Vagina (tissue), 2 donors: ENCODE results near the gene TRIM59. TPM values are rescaled to one million over a fixed set of nuclear protein-coding genes. Genes with fewer than 3 reads are reported as not detected.

Experiments
- DNase-seq, 2 donors: peaks; one replicate each; pipeline ENCODE4 v3.0.0-alpha.2; 2017; ENCODE audit errors: extremely low spot score in 2 of 2
- H3K27ac ChIP-seq: fragments of 200-600 bp; sonication (generic); one replicate; pipeline ENCODE4 v1.5.1; 2019
- H3K27me3 ChIP-seq: fragments of 200-600 bp; sonication (generic); one replicate; pipeline ENCODE4 v1.5.1; 2019
- H3K36me3 ChIP-seq, 2 donors: fragments of 200-600 bp; sonication (generic); one replicate each; pipeline ENCODE4 v1.5.1; 2017 to 2019
- H3K4me1 ChIP-seq: fragments of 200-600 bp; sonication (generic); one replicate; pipeline ENCODE4 v1.5.1; 2019
- H3K4me3 ChIP-seq, 2 donors: fragments of 200-600 bp; sonication (generic); 1 replicate in 1 of 2; 2 replicates in 1 of 2; pipeline ENCODE4 v1.5.1; 2016 to 2019
- H3K9me3 ChIP-seq: fragments of 200-600 bp; sonication (generic); one replicate; pipeline ENCODE4 v1.5.1; 2019
- CTCF ChIP-seq, 3 experiments: fragments of 450-650 bp in 2 of 3; fragments of 200-600 bp in 1 of 3; sonication (generic) in 1 of 3; IDR thresholded peaks; one replicate each; pipeline ENCODE4 v1.5.1; 2017 to 2019; ENCODE audit warnings: antibody characterized with exemption in 3 of 3, mild to moderate bottlenecking in 2 of 3, moderate library complexity in 2 of 3
- POLR2A ChIP-seq, 2 donors: fragments of 450-650 bp; IDR thresholded peaks; one replicate each; pipeline ENCODE4 v1.6.1; 2017; ENCODE audit warnings: antibody characterized with exemption in 2 of 2, mild to moderate bottlenecking in 2 of 2, moderate library complexity in 2 of 2
- POLR2AphosphoS5 ChIP-seq, 2 donors: sonication (generic); formaldehyde crosslinking; IDR thresholded peaks; one replicate each; pipeline ENCODE4 v1.9.0; 2017; ENCODE audit warnings: antibody characterized with exemption in 2 of 2, mild to moderate bottlenecking in 2 of 2, low read depth in 1 of 2; ENCODE audit not compliant: insufficient read depth in 1 of 2
- intact Hi-C: fragments of 100-400 bp; cut with DNase I; formaldehyde crosslinking; loops from one replicate; pipeline ENCODE4 v1.15.1; 2023
- total RNA-seq: library from RNA; depleted of rRNA; stranded (reverse); fragments of >200 nt; gene quantifications from one replicate; pipeline ENCODE4 v1.2.3, GENCODE V29; 2016

The TRIM59 gene, protein sequence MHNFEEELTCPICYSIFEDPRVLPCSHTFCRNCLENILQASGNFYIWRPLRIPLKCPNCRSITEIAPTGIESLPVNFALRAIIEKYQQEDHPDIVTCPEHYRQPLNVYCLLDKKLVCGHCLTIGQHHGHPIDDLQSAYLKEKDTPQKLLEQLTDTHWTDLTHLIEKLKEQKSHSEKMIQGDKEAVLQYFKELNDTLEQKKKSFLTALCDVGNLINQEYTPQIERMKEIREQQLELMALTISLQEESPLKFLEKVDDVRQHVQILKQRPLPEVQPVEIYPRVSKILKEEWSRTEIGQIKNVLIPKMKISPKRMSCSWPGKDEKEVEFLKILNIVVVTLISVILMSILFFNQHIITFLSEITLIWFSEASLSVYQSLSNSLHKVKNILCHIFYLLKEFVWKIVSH
- 6.1 TPM for total RNA-seq

DNA sequence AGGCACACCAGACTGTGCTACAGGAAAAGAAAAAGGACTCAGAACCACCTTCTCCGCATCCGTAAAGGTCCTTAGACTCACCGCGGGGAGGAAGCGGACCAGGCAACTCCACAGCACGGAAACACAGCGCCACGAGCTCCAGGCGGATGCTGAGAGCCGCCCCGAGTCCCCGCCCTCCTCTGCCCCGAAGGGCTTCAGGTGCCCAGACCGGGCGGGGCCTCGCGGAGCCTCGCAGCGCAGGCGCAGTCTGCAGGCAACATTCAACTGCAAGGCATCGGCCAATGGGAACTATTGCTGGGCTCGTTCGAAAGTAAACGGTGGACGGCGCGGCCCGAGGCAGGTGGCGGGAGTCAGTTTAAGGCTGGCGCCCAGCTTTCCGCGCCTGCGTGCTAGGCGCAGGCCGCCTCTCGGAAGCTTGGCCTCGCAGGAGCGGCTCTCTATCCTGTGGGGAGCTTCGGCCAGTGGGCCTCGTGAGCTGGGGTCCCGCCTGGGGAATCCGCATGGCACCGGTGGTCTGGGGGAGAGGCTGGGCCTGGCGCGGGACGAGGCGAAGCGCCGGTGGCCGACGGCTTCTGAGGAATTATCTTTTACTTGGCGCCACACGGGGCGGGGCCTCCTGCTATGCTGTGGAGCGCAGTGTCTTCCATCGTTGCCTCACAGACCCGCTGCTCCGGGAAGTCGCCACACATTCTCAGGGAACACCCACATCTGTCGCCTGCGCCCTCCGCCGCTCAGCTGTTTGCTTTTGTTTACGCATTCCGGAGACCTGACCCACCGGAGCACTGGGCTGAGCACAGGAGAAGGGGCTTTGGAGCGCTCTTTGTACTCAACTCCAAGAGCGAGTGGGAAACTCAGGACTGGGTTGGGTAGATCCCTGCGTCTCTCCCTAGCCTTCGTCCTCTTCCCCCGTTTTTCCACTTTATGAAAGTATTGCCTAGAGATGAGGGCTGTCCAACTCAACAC, at the start of gene TRIM59:
Gene TRIM59 (minus strand): TSS at position 151 of the 963 bp plus-strand sequence. CDS start 10,603 bp downstream, outside the sequence.
- intact Hi-C loops = no loop called here
- Histone ChIP-seq H3K27ac (peak within 1 kb of the TSS; percentile 51), H3K36me3 (no peaks in the 10 kb centered on the region), H3K4me1 (peaks cover 14% of the 10 kb centered on the region), H3K27me3 (no peaks in the 10 kb centered on the region), H3K4me3 (peak within 1 kb of the TSS; percentile 50 to 53), H3K9me3 (no peaks in the 10 kb centered on the region)
- no peak for TF ChIP-seq POLR2A (IDR thresholded peaks at IDR 0.05)
- no peak for TF ChIP-seq CTCF (IDR thresholded peaks at IDR 0.05)
- TF ChIP-seq POLR2AphosphoS5 (IDR thresholded peaks at IDR 0.05; ENCODE audit: insufficient read depth in 1 of 2, low read depth in 1 of 2) = peak; percentile 57 to 73
- no peak for DNase-seq

GRCh38 chr3:160498202-160498601, 48.6 kb upstream of the TRIM59 start:
- Histone ChIP-seq H3K27ac (no peak overlapping the region), H3K9me3 (no peaks in the 10 kb centered on the region), H3K36me3 (peaks cover 0 to 15% of the 10 kb centered on the region in 2 donors), H3K4me1 (no peaks in the 10 kb centered on the region), H3K4me3 (no peak overlapping the region), H3K27me3 (no peaks in the 10 kb centered on the region)
- TF ChIP-seq POLR2AphosphoS5 (IDR thresholded peaks at IDR 0.05; ENCODE audit: insufficient read depth in 1 of 2, low read depth in 1 of 2) (no peak), CTCF (IDR thresholded peaks at IDR 0.05) (no peak), POLR2A (IDR thresholded peaks at IDR 0.05) (no peak)
- no peak for DNase-seq
- intact Hi-C loops = no loop called here

- intact Hi-C loops = no loop called here
- DNase-seq = no peak
- H3K27me3 ChIP-seq = no peaks in the 10 kb centered on the region
- H3K27ac ChIP-seq = no peak overlapping the region
- TF ChIP-seq CTCF (IDR thresholded peaks at IDR 0.05) (no peak), POLR2A (IDR thresholded peaks at IDR 0.05) (no peak), POLR2AphosphoS5 (IDR thresholded peaks at IDR 0.05; ENCODE audit: insufficient read depth in 1 of 2, low read depth in 1 of 2) (no peak)
- H3K36me3 ChIP-seq = no peaks in the 10 kb centered on the region
- no peaks in the 10 kb centered on the region for H3K4me1 ChIP-seq
- H3K4me3 ChIP-seq = no peak overlapping the region
- no peaks in the 10 kb centered on the region for H3K9me3 ChIP-seq
Measured at GRCh38 chr3:160490166-160490565, 40.6 kb upstream of the TRIM59 start.

- intact Hi-C loops = no loop called here
- Histone ChIP-seq H3K36me3 (no peaks in the 10 kb centered on the region), H3K27ac (no peak overlapping the region), H3K27me3 (no peaks in the 10 kb centered on the region), H3K4me3 (no peak overlapping the region), H3K4me1 (no peaks in the 10 kb centered on the region), H3K9me3 (no peaks in the 10 kb centered on the region)
- TF ChIP-seq CTCF (IDR thresholded peaks at IDR 0.05) = peak in 2 of 3 experiments; percentile 15 to 26
- TF ChIP-seq POLR2AphosphoS5 (IDR thresholded peaks at IDR 0.05; ENCODE audit: insufficient read depth in 1 of 2, low read depth in 1 of 2) = no peak
- no peak for TF ChIP-seq POLR2A (IDR thresholded peaks at IDR 0.05)
- DNase-seq = no peak
Measured at GRCh38 chr3:160486459-160486869, 36.9 kb upstream of the TRIM59 start.
